H9 (cell line): ENCODE results near the gene MACROH2A1. TPM values are rescaled to one million over a fixed set of nuclear protein-coding genes. Genes with fewer than 3 reads are reported as not detected.

Experiments used
- DNase-seq: peaks from one replicate; pipeline ENCODE4 v3.0.0-alpha.2; 2017
- H2AFZ ChIP-seq: one replicate; pipeline ENCODE4 v1.6.1; 2013; ENCODE audit warnings: mild to moderate bottlenecking, low read length, control low read depth, moderate library complexity
- H2AK5ac ChIP-seq: 2 replicates; pipeline ENCODE4 v1.6.1; 2013; ENCODE audit warnings: low read length, control low read depth, mixed read lengths; ENCODE audit not compliant: insufficient read length
- H2BK120ac ChIP-seq: one replicate; pipeline ENCODE4 v1.6.1; 2013; ENCODE audit warnings: low read depth, mild to moderate bottlenecking, low read length, control low read depth, inconsistent platforms; ENCODE audit not compliant: poor library complexity, severe bottlenecking
- H2BK12ac ChIP-seq: 2 replicates; pipeline ENCODE4 v1.6.1; 2013; ENCODE audit warnings: low read length, control low read depth, mixed read lengths, low read depth; ENCODE audit not compliant: insufficient read length
- H2BK15ac ChIP-seq: 2 replicates; pipeline ENCODE4 v1.6.1; 2013; ENCODE audit warnings: low read depth, low read length, control low read depth
- H2BK20ac ChIP-seq: one replicate; pipeline ENCODE4 v1.6.1; 2013; ENCODE audit warnings: low read depth, mild to moderate bottlenecking, low read length, control low read depth, inconsistent platforms; ENCODE audit not compliant: poor library complexity, severe bottlenecking
- H2BK5ac ChIP-seq: 2 replicates; pipeline ENCODE4 v1.6.1; 2013; ENCODE audit warnings: low read length, control low read depth, mixed read lengths; ENCODE audit not compliant: insufficient read length
- H3K14ac ChIP-seq: 2 replicates; pipeline ENCODE4 v1.6.1; 2013; ENCODE audit warnings: low read length, control low read depth; ENCODE audit not compliant: insufficient read depth
- H3K18ac ChIP-seq: 2 replicates; pipeline ENCODE4 v1.6.1; 2013; ENCODE audit warnings: low read depth, mild to moderate bottlenecking, mixed read lengths, low read length, control low read depth; ENCODE audit not compliant: insufficient read length
- H3K23ac ChIP-seq: 2 replicates; pipeline ENCODE4 v1.6.1; 2013; ENCODE audit warnings: low read length, control low read depth, mixed read lengths, low read depth; ENCODE audit not compliant: insufficient read length
- H3K23me2 ChIP-seq: 2 replicates; pipeline ENCODE4 v1.6.1; 2013; ENCODE audit warnings: low read depth, mild to moderate bottlenecking, mixed read lengths, low read length, control low read depth; ENCODE audit not compliant: insufficient read length, poor library complexity, severe bottlenecking
- H3K27ac ChIP-seq: 2 replicates; pipeline ENCODE4 v1.5.1; 2013; ENCODE audit warnings: low read length, control low read depth, mixed read lengths, low read depth; ENCODE audit not compliant: insufficient read length
- H3K27me3 ChIP-seq: 2 replicates; pipeline ENCODE4 v1.6.1; 2013; ENCODE audit warnings: low read length, control low read depth, inconsistent platforms; ENCODE audit not compliant: insufficient read depth
- H3K4ac ChIP-seq: 2 replicates; pipeline ENCODE4 v1.6.1; 2013; ENCODE audit warnings: low read depth, mild to moderate bottlenecking, control low read depth, inconsistent platforms, low read length, moderate library complexity
- H3K4me1 ChIP-seq: 2 replicates; pipeline ENCODE4 v1.6.1; 2013; ENCODE audit warnings: low read length, control low read depth, inconsistent platforms; ENCODE audit not compliant: insufficient read depth
- H3K4me2 ChIP-seq: 2 replicates; pipeline ENCODE4 v1.6.1; 2013; ENCODE audit warnings: low read length, control low read depth, mixed read lengths; ENCODE audit not compliant: insufficient read length, insufficient read depth
- H3K56ac ChIP-seq: 2 replicates; pipeline ENCODE4 v1.6.1; 2013; ENCODE audit warnings: low read depth, mild to moderate bottlenecking, mixed read lengths, low read length, control low read depth; ENCODE audit not compliant: insufficient read length
- H3K79me1 ChIP-seq: 2 replicates; pipeline ENCODE4 v1.6.1; 2013; ENCODE audit warnings: low read depth, mild to moderate bottlenecking, moderate library complexity, low read length, control low read depth, inconsistent platforms; ENCODE audit not compliant: insufficient read depth, poor library complexity, severe bottlenecking
- H3K79me2 ChIP-seq: 2 replicates; pipeline ENCODE4 v1.6.1; 2013; ENCODE audit warnings: low read length, control low read depth, inconsistent platforms; ENCODE audit not compliant: insufficient read depth
- H3K9ac ChIP-seq: 2 replicates; pipeline ENCODE4 v1.6.1; 2013; ENCODE audit warnings: low read length, control low read depth, mixed read lengths; ENCODE audit not compliant: insufficient read length; ENCODE audit errors: extremely low read depth
- H3K9me3 ChIP-seq: one replicate; pipeline ENCODE4 v1.6.1; 2013; ENCODE audit warnings: low read depth, low read length, inconsistent platforms; ENCODE audit not compliant: control insufficient read depth
- H3T11ph ChIP-seq: one replicate; pipeline ENCODE4 v1.6.1; 2013; ENCODE audit warnings: mild to moderate bottlenecking, low read length, control low read depth, inconsistent platforms
- H4K20me1 ChIP-seq: one replicate; pipeline ENCODE4 v1.6.1; 2013; ENCODE audit not compliant: control insufficient read depth, insufficient read length, insufficient read depth
- H4K5ac ChIP-seq: 2 replicates; pipeline ENCODE4 v1.6.1; 2013; ENCODE audit warnings: low read depth, mild to moderate bottlenecking, mixed read lengths, low read length, control low read depth; ENCODE audit not compliant: insufficient read length
- H4K8ac ChIP-seq: replicated peaks from 2 replicates; pipeline ENCODE4 v1.6.1; 2013; ENCODE audit warnings: low read length, control low read depth, mixed read lengths, low read depth; ENCODE audit not compliant: insufficient read length
- H4K91ac ChIP-seq: 2 replicates; pipeline ENCODE4 v1.6.1; 2013; ENCODE audit warnings: low read depth, mild to moderate bottlenecking, moderate library complexity, mixed read lengths, low read length, control low read depth; ENCODE audit not compliant: insufficient read length
- H3K27ac Mint-ChIP-seq, 3 experiments: 2 replicates in 2 of 3; 3 replicates in 1 of 3; pipeline ENCODE4 v1.8.0; 2020 to 2021; ENCODE audit warnings: mixed read lengths in 3 of 3, mild to moderate bottlenecking in 1 of 3, moderate library complexity in 1 of 3
- H3K27me3 Mint-ChIP-seq: 2 replicates; pipeline ENCODE4 v1.8.0; 2021; ENCODE audit warnings: low read depth, mild to moderate bottlenecking, moderate library complexity, mixed read lengths
- H3K36me3 Mint-ChIP-seq, 3 experiments: 2 replicates in 2 of 3; 3 replicates in 1 of 3; pipeline ENCODE4 v1.8.0; 2020 to 2021; ENCODE audit warnings: low read depth in 3 of 3, mixed read lengths in 3 of 3; ENCODE audit not compliant: insufficient read depth in 1 of 3
- H3K4me1 Mint-ChIP-seq, 2 experiments: 2 replicates each; pipeline ENCODE4 v1.8.0; 2020; ENCODE audit warnings: mixed read lengths in 2 of 2
- H3K4me3 Mint-ChIP-seq, 2 experiments: 2 replicates in 1 of 2; 3 replicates in 1 of 2; pipeline ENCODE4 v1.8.0; 2020 to 2021; ENCODE audit warnings: mild to moderate bottlenecking in 2 of 2, mixed read lengths in 2 of 2, moderate library complexity in 1 of 2
- H3K9me3 Mint-ChIP-seq, 2 experiments: 2 replicates in 1 of 2; 3 replicates in 1 of 2; pipeline ENCODE4 v1.8.0; 2020; ENCODE audit warnings: mild to moderate bottlenecking in 2 of 2, mixed read lengths in 2 of 2, moderate library complexity in 1 of 2
- WGBS: extraction: QIAGEN DNeasy Blood & Tissue Kit; methylation state at CpG from one replicate; pipeline ENCODE4 v1.1.7; 2013; ENCODE audit warnings: missing lambda C conversion rate, low lambda C conversion rate, mixed read lengths; ENCODE audit not compliant: insufficient read length; ENCODE audit errors: extremely low coverage; 5-methylcytosine and 5-hydroxymethylcytosine counted together
- total RNA-seq: library from RNA; stranded (reverse); gene quantifications from 2 replicates; pipeline ENCODE4 v1.2.1, GENCODE V29; 2021
- TF ChIP-seq, protein P1 (sequence below): fragments of 200-600 bp; sonication (generic); conservative IDR thresholded peaks from 3 replicates; pipeline ENCODE4 v1.8.0; 2021; ENCODE audit warnings: antibody characterized with exemption, mild to moderate bottlenecking

The MACROH2A1 gene
- total RNA-seq, 1 experiment from 2014 or later = 111 TPM

DNA sequence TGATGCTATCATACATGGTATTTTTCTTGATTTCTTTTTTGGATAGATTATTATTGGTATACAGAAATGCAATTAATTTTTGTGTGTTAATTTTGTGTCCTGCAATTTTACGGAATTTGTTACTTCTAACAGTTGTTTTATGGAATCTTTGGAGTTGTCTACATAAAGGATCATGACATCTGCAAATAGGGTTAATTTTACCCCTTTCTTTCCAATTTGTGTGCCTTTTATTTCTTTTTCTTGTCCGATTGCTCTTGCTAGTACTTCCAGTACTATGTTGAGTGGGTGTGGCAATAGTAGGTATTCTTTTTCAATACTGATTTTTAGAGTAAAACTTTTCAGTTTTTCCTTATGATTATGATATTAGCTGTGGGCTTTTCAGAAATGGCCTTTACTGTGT lies 111.5 kb downstream of the MACROH2A1 start:
- Histone ChIP-seq H3K27me3 (no peaks in the 10 kb centered on the region), H2BK15ac (no peak overlapping the region), H3K79me2 (no peaks in the 10 kb centered on the region), H2BK5ac (no peak overlapping the region), H2AFZ (no peak overlapping the region), H4K5ac (no peak overlapping the region), H2AK5ac (no peak overlapping the region), H3K4me2 (no peak overlapping the region), H3K56ac (no peak overlapping the region), H2BK12ac (no peak overlapping the region), H3K23me2 (no peaks in the 10 kb centered on the region), H4K91ac (no peak overlapping the region), H3K23ac (no peak overlapping the region), H2BK120ac (no peak overlapping the region), H3K4me1 (no peaks in the 10 kb centered on the region), H3K79me1 (no peaks in the 10 kb centered on the region), H4K20me1 (no peaks in the 10 kb centered on the region), H3K4ac (no peak overlapping the region), H3K9me3 (no peaks in the 10 kb centered on the region), H3K18ac (no peak overlapping the region), H3K14ac (no peak overlapping the region), H3K9ac (no peak overlapping the region), H4K8ac (no peak overlapping the region), H3K27ac (no peak overlapping the region), H2BK20ac (no peak overlapping the region), H3T11ph (no peak overlapping the region)
- no peak overlapping the region for H3K4me3 Mint-ChIP-seq
- TF ChIP-seq, protein P1, sequence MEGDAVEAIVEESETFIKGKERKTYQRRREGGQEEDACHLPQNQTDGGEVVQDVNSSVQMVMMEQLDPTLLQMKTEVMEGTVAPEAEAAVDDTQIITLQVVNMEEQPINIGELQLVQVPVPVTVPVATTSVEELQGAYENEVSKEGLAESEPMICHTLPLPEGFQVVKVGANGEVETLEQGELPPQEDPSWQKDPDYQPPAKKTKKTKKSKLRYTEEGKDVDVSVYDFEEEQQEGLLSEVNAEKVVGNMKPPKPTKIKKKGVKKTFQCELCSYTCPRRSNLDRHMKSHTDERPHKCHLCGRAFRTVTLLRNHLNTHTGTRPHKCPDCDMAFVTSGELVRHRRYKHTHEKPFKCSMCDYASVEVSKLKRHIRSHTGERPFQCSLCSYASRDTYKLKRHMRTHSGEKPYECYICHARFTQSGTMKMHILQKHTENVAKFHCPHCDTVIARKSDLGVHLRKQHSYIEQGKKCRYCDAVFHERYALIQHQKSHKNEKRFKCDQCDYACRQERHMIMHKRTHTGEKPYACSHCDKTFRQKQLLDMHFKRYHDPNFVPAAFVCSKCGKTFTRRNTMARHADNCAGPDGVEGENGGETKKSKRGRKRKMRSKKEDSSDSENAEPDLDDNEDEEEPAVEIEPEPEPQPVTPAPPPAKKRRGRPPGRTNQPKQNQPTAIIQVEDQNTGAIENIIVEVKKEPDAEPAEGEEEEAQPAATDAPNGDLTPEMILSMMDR = no peak
- H3K9me3 Mint-ChIP-seq = peaks cover 14 to 23% of the 10 kb centered on the region in 2 experiments
- H3K4me1 Mint-ChIP-seq = peaks cover 3 to 7% of the 10 kb centered on the region in 2 experiments; a peak in 3 of 4 replicates
- no peak for DNase-seq
- WGBS = no CpG with 5 or more reads among the region's 2 CpGs
- no peaks in the 10 kb centered on the region; a peak in 1 of 7 replicates for H3K36me3 Mint-ChIP-seq
- peaks cover 22% of the 10 kb centered on the region for H3K27me3 Mint-ChIP-seq
- H3K27ac Mint-ChIP-seq = no peak overlapping the region

Other genes starting within 250 kb of the MACROH2A1 start
- gene DCANP1, start 48.1 kb upstream of the MACROH2A1 start, total RNA-seq = not detected in 2 replicates
- gene TIFAB, start 53.1 kb upstream of the MACROH2A1 start, total RNA-seq = not detected in 2 replicates
- gene NEUROG1, start 136.7 kb upstream of the MACROH2A1 start, total RNA-seq = not detected in 2 replicates
- gene CXCL14, start 179.8 kb upstream of the MACROH2A1 start, total RNA-seq = 1.1 TPM in 2 replicates